ENCODE measurements around the gene LBR. TPM values are rescaled to one million over a fixed set of nuclear protein-coding genes. Genes with fewer than 3 reads are reported as not detected.

LBR gene
- total RNA-seq, 1 experiment from 2014 or later = 157 TPM

GRCh38 chr1:225368036-225368552 is 59.7 kb downstream of the LBR start:
- Histone ChIP-seq H2AFZ (ENCODE audit: low read length) (no peak overlapping the region), H3K79me2 (ENCODE audit: low read length) (no peaks in the 10 kb centered on the region), H4K20me1 (ENCODE audit: insufficient read depth, low read depth, low read length) (no peaks in the 10 kb centered on the region), H3K4me3 (ENCODE audit: low read length) (no peak overlapping the region), H3K9ac (ENCODE audit: low read length) (no peak overlapping the region), H3K27me3 (ENCODE audit: low read length) (no peaks in the 10 kb centered on the region), H3K27ac (ENCODE audit: low read length) (no peak overlapping the region), H3K4me2 (ENCODE audit: low read depth, low read length, poor library complexity, severe bottlenecking) (no peak overlapping the region), H3K36me3 (ENCODE audit: insufficient read depth, low read length) (no peaks in the 10 kb centered on the region), H3K4me1 (ENCODE audit: low read length) (no peaks in the 10 kb centered on the region), H3K9me3 (ENCODE audit: low read length) (no peaks in the 10 kb centered on the region), H3K9me2 (replicated peaks; ENCODE audit: insufficient read depth, low read length) (no peaks in the 10 kb centered on the region)
- DNase-seq = no peak

GRCh38 chr1:225366552-225366951 is 61.3 kb downstream of the LBR start:
- no peaks in the 10 kb centered on the region for H3K9me3 ChIP-seq (ENCODE audit: low read length)
- H3K4me3 ChIP-seq (ENCODE audit: low read length) = no peak overlapping the region
- H3K4me1 ChIP-seq (ENCODE audit: low read length) = no peaks in the 10 kb centered on the region
- no peak for DNase-seq
- no peaks in the 10 kb centered on the region for H3K79me2 ChIP-seq (ENCODE audit: low read length)
- no peaks in the 10 kb centered on the region for H3K36me3 ChIP-seq (ENCODE audit: insufficient read depth, low read length)
- H3K9ac ChIP-seq (ENCODE audit: low read length) = no peak overlapping the region
- H3K4me2 ChIP-seq (ENCODE audit: low read depth, low read length, poor library complexity, severe bottlenecking) = no peak overlapping the region
- H3K27ac ChIP-seq (ENCODE audit: low read length) = no peak overlapping the region
- H3K9me2 ChIP-seq (replicated peaks; ENCODE audit: insufficient read depth, low read length) = no peaks in the 10 kb centered on the region
- H2AFZ ChIP-seq (ENCODE audit: low read length) = no peak overlapping the region
- no peaks in the 10 kb centered on the region for H4K20me1 ChIP-seq (ENCODE audit: insufficient read depth, low read depth, low read length)
- H3K27me3 ChIP-seq (ENCODE audit: low read length) = no peaks in the 10 kb centered on the region

GRCh38 chr1:225366018-225366417 is 61.8 kb downstream of the LBR start:
- DNase-seq = no peak
- H3K4me3 ChIP-seq (ENCODE audit: low read length) = no peak overlapping the region
- H3K36me3 ChIP-seq (ENCODE audit: insufficient read depth, low read length) = no peaks in the 10 kb centered on the region
- H3K79me2 ChIP-seq (ENCODE audit: low read length) = no peaks in the 10 kb centered on the region
- H3K27ac ChIP-seq (ENCODE audit: low read length) = no peak overlapping the region
- no peaks in the 10 kb centered on the region for H3K9me2 ChIP-seq (replicated peaks; ENCODE audit: insufficient read depth, low read length)
- H2AFZ ChIP-seq (ENCODE audit: low read length) = no peak overlapping the region
- H3K9me3 ChIP-seq (ENCODE audit: low read length) = no peaks in the 10 kb centered on the region
- H3K27me3 ChIP-seq (ENCODE audit: low read length) = no peaks in the 10 kb centered on the region
- H3K4me2 ChIP-seq (ENCODE audit: low read depth, low read length, poor library complexity, severe bottlenecking) = no peak overlapping the region
- no peak overlapping the region for H3K9ac ChIP-seq (ENCODE audit: low read length)
- no peaks in the 10 kb centered on the region for H3K4me1 ChIP-seq (ENCODE audit: low read length)
- H4K20me1 ChIP-seq (ENCODE audit: insufficient read depth, low read depth, low read length) = no peaks in the 10 kb centered on the region

- H3K79me2 ChIP-seq (ENCODE audit: low read length) = no peaks in the 10 kb centered on the region
- no peaks in the 10 kb centered on the region for H4K20me1 ChIP-seq (ENCODE audit: insufficient read depth, low read depth, low read length)
- no peaks in the 10 kb centered on the region for H3K4me1 ChIP-seq (ENCODE audit: low read length)
- H3K9me2 ChIP-seq (replicated peaks; ENCODE audit: insufficient read depth, low read length) = no peaks in the 10 kb centered on the region
- no peak overlapping the region for H2AFZ ChIP-seq (ENCODE audit: low read length)
- no peak overlapping the region for H3K9ac ChIP-seq (ENCODE audit: low read length)
- H3K9me3 ChIP-seq (ENCODE audit: low read length) = no peaks in the 10 kb centered on the region
- no peaks in the 10 kb centered on the region for H3K27me3 ChIP-seq (ENCODE audit: low read length)
- no peak for DNase-seq
- no peak overlapping the region for H3K4me3 ChIP-seq (ENCODE audit: low read length)
- H3K36me3 ChIP-seq (ENCODE audit: insufficient read depth, low read length) = no peaks in the 10 kb centered on the region
- H3K27ac ChIP-seq (ENCODE audit: low read length) = no peak overlapping the region
- no peak overlapping the region for H3K4me2 ChIP-seq (ENCODE audit: low read depth, low read length, poor library complexity, severe bottlenecking)
Measured at GRCh38 chr1:225364439-225364838, 63.4 kb downstream of the LBR start.

GRCh38 chr1:225362805-225363204 is 65.0 kb downstream of the LBR start:
- no peak overlapping the region for H3K4me3 ChIP-seq (ENCODE audit: low read length)
- no peak overlapping the region for H3K4me2 ChIP-seq (ENCODE audit: low read depth, low read length, poor library complexity, severe bottlenecking)
- H3K27me3 ChIP-seq (ENCODE audit: low read length) = no peaks in the 10 kb centered on the region
- H3K9ac ChIP-seq (ENCODE audit: low read length) = no peak overlapping the region
- no peaks in the 10 kb centered on the region for H3K79me2 ChIP-seq (ENCODE audit: low read length)
- H3K27ac ChIP-seq (ENCODE audit: low read length) = no peak overlapping the region
- no peak overlapping the region for H2AFZ ChIP-seq (ENCODE audit: low read length)
- H3K4me1 ChIP-seq (ENCODE audit: low read length) = no peaks in the 10 kb centered on the region
- no peaks in the 10 kb centered on the region for H3K36me3 ChIP-seq (ENCODE audit: insufficient read depth, low read length)
- no peaks in the 10 kb centered on the region for H3K9me3 ChIP-seq (ENCODE audit: low read length)
- H4K20me1 ChIP-seq (ENCODE audit: insufficient read depth, low read depth, low read length) = no peaks in the 10 kb centered on the region
- no peaks in the 10 kb centered on the region for H3K9me2 ChIP-seq (replicated peaks; ENCODE audit: insufficient read depth, low read length)
- DNase-seq = no peak

GRCh38 chr1:225361176-225361575 is 66.7 kb downstream of the LBR start:
- no peaks in the 10 kb centered on the region for H3K79me2 ChIP-seq (ENCODE audit: low read length)
- no peaks in the 10 kb centered on the region for H3K4me1 ChIP-seq (ENCODE audit: low read length)
- no peak overlapping the region for H3K4me2 ChIP-seq (ENCODE audit: low read depth, low read length, poor library complexity, severe bottlenecking)
- no peaks in the 10 kb centered on the region for H3K27me3 ChIP-seq (ENCODE audit: low read length)
- H3K9ac ChIP-seq (ENCODE audit: low read length) = no peak overlapping the region
- no peak overlapping the region for H3K27ac ChIP-seq (ENCODE audit: low read length)
- H3K36me3 ChIP-seq (ENCODE audit: insufficient read depth, low read length) = no peaks in the 10 kb centered on the region
- no peaks in the 10 kb centered on the region for H4K20me1 ChIP-seq (ENCODE audit: insufficient read depth, low read depth, low read length)
- DNase-seq = no peak
- no peaks in the 10 kb centered on the region for H3K9me3 ChIP-seq (ENCODE audit: low read length)
- H3K9me2 ChIP-seq (replicated peaks; ENCODE audit: insufficient read depth, low read length) = no peaks in the 10 kb centered on the region
- H2AFZ ChIP-seq (ENCODE audit: low read length) = no peak overlapping the region
- H3K4me3 ChIP-seq (ENCODE audit: low read length) = no peak overlapping the region

DNA sequence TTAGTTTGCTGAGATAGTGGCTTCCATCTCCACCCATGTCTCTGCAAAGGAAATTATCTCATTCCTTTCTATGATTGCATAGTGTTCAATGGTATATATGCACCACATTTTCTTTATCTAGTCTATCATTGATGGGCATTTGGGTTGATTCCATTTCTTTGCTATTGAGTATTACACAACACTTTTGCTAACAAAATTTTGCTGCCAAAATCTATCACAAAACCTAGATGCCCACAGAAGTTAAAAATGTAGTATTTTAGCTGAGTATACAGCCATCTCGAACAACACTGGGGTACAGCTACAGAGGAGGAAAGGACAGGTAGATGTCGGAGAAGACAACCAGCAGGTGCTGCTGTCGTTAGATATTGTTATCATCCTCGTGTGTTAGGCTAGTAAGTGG is 67.7 kb downstream of the LBR start:
- no peaks in the 10 kb centered on the region for H3K4me1 ChIP-seq (ENCODE audit: low read length)
- H2AFZ ChIP-seq (ENCODE audit: low read length) = no peak overlapping the region
- H3K36me3 ChIP-seq (ENCODE audit: insufficient read depth, low read length) = no peaks in the 10 kb centered on the region
- no peak overlapping the region for H3K27ac ChIP-seq (ENCODE audit: low read length)
- DNase-seq = no peak
- H3K4me2 ChIP-seq (ENCODE audit: low read depth, low read length, poor library complexity, severe bottlenecking) = no peak overlapping the region
- no peaks in the 10 kb centered on the region for H3K79me2 ChIP-seq (ENCODE audit: low read length)
- no peak overlapping the region for H3K4me3 ChIP-seq (ENCODE audit: low read length)
- H3K9me3 ChIP-seq (ENCODE audit: low read length) = no peaks in the 10 kb centered on the region
- H3K9me2 ChIP-seq (replicated peaks; ENCODE audit: insufficient read depth, low read length) = no peaks in the 10 kb centered on the region
- H3K9ac ChIP-seq (ENCODE audit: low read length) = no peak overlapping the region
- H3K27me3 ChIP-seq (ENCODE audit: low read length) = no peaks in the 10 kb centered on the region
- no peaks in the 10 kb centered on the region for H4K20me1 ChIP-seq (ENCODE audit: insufficient read depth, low read depth, low read length)

DNA sequence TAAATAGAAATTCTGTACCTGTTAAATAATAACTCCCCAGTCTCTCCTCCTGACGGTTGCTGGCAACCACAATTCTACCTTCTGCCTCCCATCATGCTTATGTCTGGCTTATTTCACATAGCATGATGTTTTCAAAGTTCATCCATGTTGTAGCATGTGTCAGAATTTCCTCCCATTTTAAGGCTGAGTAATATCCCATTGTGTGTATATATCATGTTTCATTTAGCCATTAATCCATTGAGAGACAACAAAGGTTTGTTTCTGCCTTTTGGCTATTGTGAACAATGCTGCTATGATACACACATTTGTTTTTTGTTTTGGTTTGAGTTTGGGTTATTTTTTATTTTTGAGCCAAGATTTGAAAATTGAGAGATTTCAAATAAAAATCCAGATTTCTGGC is 72.0 kb downstream of the LBR start:
- no peak overlapping the region for H3K27ac ChIP-seq (ENCODE audit: low read length)
- no peaks in the 10 kb centered on the region for H3K27me3 ChIP-seq (ENCODE audit: low read length)
- H3K36me3 ChIP-seq (ENCODE audit: insufficient read depth, low read length) = no peaks in the 10 kb centered on the region
- H3K4me2 ChIP-seq (ENCODE audit: low read depth, low read length, poor library complexity, severe bottlenecking) = no peak overlapping the region
- DNase-seq = no peak
- no peaks in the 10 kb centered on the region for H3K9me3 ChIP-seq (ENCODE audit: low read length)
- no peak overlapping the region for H3K9ac ChIP-seq (ENCODE audit: low read length)
- no peaks in the 10 kb centered on the region for H3K9me2 ChIP-seq (replicated peaks; ENCODE audit: insufficient read depth, low read length)
- H3K79me2 ChIP-seq (ENCODE audit: low read length) = no peaks in the 10 kb centered on the region
- no peak overlapping the region for H2AFZ ChIP-seq (ENCODE audit: low read length)
- H4K20me1 ChIP-seq (ENCODE audit: insufficient read depth, low read depth, low read length) = no peaks in the 10 kb centered on the region
- no peak overlapping the region for H3K4me3 ChIP-seq (ENCODE audit: low read length)
- H3K4me1 ChIP-seq (ENCODE audit: low read length) = no peaks in the 10 kb centered on the region

GRCh38 chr1:225354906-225355305 is 72.9 kb downstream of the LBR start:
- no peak for DNase-seq
- Histone ChIP-seq H3K9me2 (replicated peaks; ENCODE audit: insufficient read depth, low read length) (no peaks in the 10 kb centered on the region), H3K27me3 (ENCODE audit: low read length) (no peaks in the 10 kb centered on the region), H3K4me1 (ENCODE audit: low read length) (no peaks in the 10 kb centered on the region), H3K36me3 (ENCODE audit: insufficient read depth, low read length) (no peaks in the 10 kb centered on the region), H3K27ac (ENCODE audit: low read length) (no peak overlapping the region), H3K79me2 (ENCODE audit: low read length) (no peaks in the 10 kb centered on the region), H2AFZ (ENCODE audit: low read length) (no peak overlapping the region), H3K9ac (ENCODE audit: low read length) (no peak overlapping the region), H3K4me2 (ENCODE audit: low read depth, low read length, poor library complexity, severe bottlenecking) (no peak overlapping the region), H4K20me1 (ENCODE audit: insufficient read depth, low read depth, low read length) (no peaks in the 10 kb centered on the region), H3K9me3 (ENCODE audit: low read length) (no peaks in the 10 kb centered on the region), H3K4me3 (ENCODE audit: low read length) (no peak overlapping the region)

All from Karpas-422 (cell line).